ENCODE data around the gene TRIM8. TPM values are rescaled to one million over a fixed set of nuclear protein-coding genes. Genes with fewer than 3 reads are reported as not detected.

Gene TRIM8
- total and polyA plus RNA-seq, 9 of the 15 experiments (the other 6 are each of a cell fraction or from before 2014, with no cell fraction given) = 1.7 to 26.0 (median 9.1) TPM

DNA sequence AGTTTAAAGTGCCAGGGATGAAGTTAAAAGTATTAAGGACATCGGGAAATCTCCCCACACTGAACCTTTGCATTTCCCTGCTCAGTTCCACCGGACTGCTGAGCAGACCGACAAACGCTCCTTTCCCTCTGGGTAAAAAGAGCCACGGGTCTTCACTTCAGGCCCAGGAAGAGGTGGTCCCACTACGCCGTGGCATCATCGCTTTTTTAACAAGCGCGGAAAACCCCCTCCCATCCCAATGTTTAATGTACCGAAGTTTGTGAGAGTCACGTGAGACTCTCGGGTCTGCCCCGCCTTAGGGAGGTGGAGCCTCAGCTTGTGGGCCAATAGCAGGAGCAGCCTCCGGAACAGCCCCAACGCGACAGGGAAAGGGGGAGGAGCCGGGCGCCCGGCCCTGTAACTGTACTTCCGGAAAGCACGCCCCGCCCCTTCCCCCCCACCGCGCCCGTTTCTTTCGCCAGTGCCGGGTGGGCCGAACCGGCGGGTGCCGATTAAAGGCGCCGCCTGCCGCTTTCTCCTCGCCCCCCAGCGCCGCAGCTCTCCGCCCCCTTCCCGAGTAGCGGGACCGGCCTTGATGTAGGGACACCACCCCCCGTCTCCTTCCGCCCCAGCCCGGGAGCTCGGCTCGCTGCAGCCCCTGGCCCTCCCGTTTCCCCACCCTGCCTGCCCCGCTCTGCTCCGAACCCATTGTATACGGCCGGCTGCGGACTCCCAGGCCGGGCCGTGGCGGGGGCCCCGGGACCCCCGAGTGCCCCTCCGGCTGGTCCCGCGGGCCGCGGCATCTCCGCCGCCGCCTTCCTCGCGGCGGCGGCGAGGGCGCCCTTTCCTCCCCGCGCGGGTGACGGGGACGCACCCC, 2.2 kb upstream of the TRIM8 start:
- peak; percentile 96 for FAIRE-seq
- H3K36me3 ChIP-seq (ENCODE audit: control insufficient read depth, insufficient read depth, low read length) = peaks cover 3% of the 10 kb centered on the region; the same call in 2 of the 3 replicates
- no peaks in the 10 kb centered on the region for H3K27me3 ChIP-seq (ENCODE audit: control insufficient read depth in 2 of 2, insufficient read depth in 2 of 2, low read length in 2 of 2)
- peaks cover 2% of the 10 kb centered on the region for H3K9me1 ChIP-seq (ENCODE audit: control insufficient read depth, insufficient read depth, low read length)
- WGBS (ENCODE audit: insufficient coverage, low coverage, missing lambda C conversion rate) = 0% methylated on average over 13 of the region's 77 CpGs
- CTCF ChIA-PET (ENCODE audit: low intra/inter-chr PET ratio) = interaction anchor here (0.8 kb wide), 1 partner anchor 259 kb away, joined by 5 read pairs; no protein-coding TSS in a partner anchor
- H3K4me2 ChIP-seq (ENCODE audit: insufficient read depth, low read length) = peak overlapping the region; percentile 91
- BruUV-seq (replicated peaks) = no TSS peak
- ATAC-seq = peak; percentile 81
- peaks cover 42% of the 10 kb centered on the region for H3K79me2 ChIP-seq (ENCODE audit: control insufficient read depth, insufficient read depth, low read length)
- peak; percentile 79 to 96 (median 89) for DNase-seq (ENCODE audit: extremely low read depth in 1 of 4, low spot score in 3 of 4)
- POLR2A ChIA-PET = interaction anchor here (0.5 to 1.2 kb wide), 6 partner anchors 12 to 1251 kb away, joined by 3 to 5 read pairs (median 3); partner anchors contain the start of gene ARL3
- peak overlapping the region; percentile 78 for H3K4me3 ChIP-seq
- peaks cover 6 to 45% of the 10 kb centered on the region in 2 experiments; a peak in 4 of 5 replicates for H3K4me1 ChIP-seq (replicated peaks in 1 of 2; ENCODE audit: control insufficient read depth in 2 of 2, insufficient read depth in 2 of 2, low read length in 2 of 2)
- H2AFZ ChIP-seq (ENCODE audit: low read depth, low read length) = peak overlapping the region; percentile 93
- H3K27ac ChIP-seq (ENCODE audit: extremely low read depth, low read depth, low read length) = peak overlapping the region; percentile 89
- H3K9me3 ChIP-seq (replicated peaks; ENCODE audit: control insufficient read depth, insufficient read depth, low read depth, low read length) = no peaks in the 10 kb centered on the region
- intact Hi-C loops (cut with micrococcal nuclease) (loop anchor here (5.0 kb wide), 1 partner anchor 35 kb away; no protein-coding TSS in a partner anchor), in situ Hi-C loops (cut with MboI) (no loop called here)
- 0 out of 2 replicates have a peak, but pooled peaks cover 4% of the 10 kb centered on the region for H4K20me1 ChIP-seq (replicated peaks; ENCODE audit: control insufficient read depth, insufficient read depth, low read length)
- H3K9ac ChIP-seq (ENCODE audit: insufficient read depth in 1 of 2, low read depth in 2 of 2, low read length in 2 of 2) = peak overlapping the region; percentile 76 to 78
- TF ChIP-seq RBFOX2 (IDR thresholded peaks at IDR 0.05; ENCODE audit: low read depth, low read length) (peak; percentile 82), CCNT2 (IDR thresholded peaks at IDR 0.05; ENCODE audit: borderline replicate concordance, extremely low read depth, insufficient read length, low read depth, low read length) (peak; percentile 42), YY1 (IDR thresholded peaks at IDR 0.05; ENCODE audit: borderline replicate concordance in 1 of 3, control insufficient read depth in 1 of 3, extremely low read depth in 1 of 3, insufficient read depth in 3 of 3, insufficient read length in 1 of 3, insufficient replicate concordance in 2 of 3, low read depth in 1 of 3, low read length in 2 of 3) (peak in 1 of 3 experiments; percentile 7), ELF2 (CRISPR knock-in tag; IDR thresholded peaks at IDR 0.05) (peak; percentile 48; the same call in 1 of the 2 replicates), RAD51 (IDR thresholded peaks at IDR 0.05; ENCODE audit: borderline replicate concordance, low read depth) (peak; percentile 90), MAZ (CRISPR knock-in tag; conservative IDR thresholded peaks at IDR 0.05 in 1 of 2, IDR thresholded peaks at IDR 0.05 in 1 of 2) (peak; percentile 67 to 80; a peak in 2 of 4 replicates), SUPT5H (IDR thresholded peaks at IDR 0.05) (peak; percentile 61; the same call in 1 of the 2 replicates)
- TF ChIP-seq, protein P1, sequence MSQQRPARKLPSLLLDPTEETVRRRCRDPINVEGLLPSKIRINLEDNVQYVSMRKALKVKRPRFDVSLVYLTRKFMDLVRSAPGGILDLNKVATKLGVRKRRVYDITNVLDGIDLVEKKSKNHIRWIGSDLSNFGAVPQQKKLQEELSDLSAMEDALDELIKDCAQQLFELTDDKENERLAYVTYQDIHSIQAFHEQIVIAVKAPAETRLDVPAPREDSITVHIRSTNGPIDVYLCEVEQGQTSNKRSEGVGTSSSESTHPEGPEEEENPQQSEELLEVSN (IDR thresholded peaks at IDR 0.05; ENCODE audit: borderline replicate concordance in 1 of 2, extremely low read depth in 1 of 2, insufficient read depth in 1 of 2, insufficient read length in 1 of 2, low read depth in 1 of 2, low read length in 1 of 2, poor library complexity in 1 of 2, severe bottlenecking in 1 of 2) = peak in 1 of 2 experiments; percentile 34
- TF ChIP-seq, protein P2, sequence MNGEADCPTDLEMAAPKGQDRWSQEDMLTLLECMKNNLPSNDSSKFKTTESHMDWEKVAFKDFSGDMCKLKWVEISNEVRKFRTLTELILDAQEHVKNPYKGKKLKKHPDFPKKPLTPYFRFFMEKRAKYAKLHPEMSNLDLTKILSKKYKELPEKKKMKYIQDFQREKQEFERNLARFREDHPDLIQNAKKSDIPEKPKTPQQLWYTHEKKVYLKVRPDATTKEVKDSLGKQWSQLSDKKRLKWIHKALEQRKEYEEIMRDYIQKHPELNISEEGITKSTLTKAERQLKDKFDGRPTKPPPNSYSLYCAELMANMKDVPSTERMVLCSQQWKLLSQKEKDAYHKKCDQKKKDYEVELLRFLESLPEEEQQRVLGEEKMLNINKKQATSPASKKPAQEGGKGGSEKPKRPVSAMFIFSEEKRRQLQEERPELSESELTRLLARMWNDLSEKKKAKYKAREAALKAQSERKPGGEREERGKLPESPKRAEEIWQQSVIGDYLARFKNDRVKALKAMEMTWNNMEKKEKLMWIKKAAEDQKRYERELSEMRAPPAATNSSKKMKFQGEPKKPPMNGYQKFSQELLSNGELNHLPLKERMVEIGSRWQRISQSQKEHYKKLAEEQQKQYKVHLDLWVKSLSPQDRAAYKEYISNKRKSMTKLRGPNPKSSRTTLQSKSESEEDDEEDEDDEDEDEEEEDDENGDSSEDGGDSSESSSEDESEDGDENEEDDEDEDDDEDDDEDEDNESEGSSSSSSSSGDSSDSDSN (IDR thresholded peaks at IDR 0.05; ENCODE audit: borderline replicate concordance in 1 of 2, low read depth in 2 of 2, low read length in 2 of 2) = peak in 1 of 2 experiments; percentile 69; a peak in 2 of 4 replicates
- TF ChIP-seq, protein P3, sequence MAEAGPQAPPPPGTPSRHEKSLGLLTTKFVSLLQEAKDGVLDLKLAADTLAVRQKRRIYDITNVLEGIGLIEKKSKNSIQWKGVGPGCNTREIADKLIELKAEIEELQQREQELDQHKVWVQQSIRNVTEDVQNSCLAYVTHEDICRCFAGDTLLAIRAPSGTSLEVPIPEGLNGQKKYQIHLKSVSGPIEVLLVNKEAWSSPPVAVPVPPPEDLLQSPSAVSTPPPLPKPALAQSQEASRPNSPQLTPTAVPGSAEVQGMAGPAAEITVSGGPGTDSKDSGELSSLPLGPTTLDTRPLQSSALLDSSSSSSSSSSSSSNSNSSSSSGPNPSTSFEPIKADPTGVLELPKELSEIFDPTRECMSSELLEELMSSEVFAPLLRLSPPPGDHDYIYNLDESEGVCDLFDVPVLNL (CRISPR knock-in tag; IDR thresholded peaks at IDR 0.05; ENCODE audit: low read depth) = no peak
